Measurements from ENCODE around the gene RBM5. TPM values are rescaled to one million over a fixed set of nuclear protein-coding genes. Genes with fewer than 3 reads are reported as not detected.

The RBM5 gene
- total RNA-seq, 2 experiments from 2014 or later, result 124 to 129 TPM

DNA sequence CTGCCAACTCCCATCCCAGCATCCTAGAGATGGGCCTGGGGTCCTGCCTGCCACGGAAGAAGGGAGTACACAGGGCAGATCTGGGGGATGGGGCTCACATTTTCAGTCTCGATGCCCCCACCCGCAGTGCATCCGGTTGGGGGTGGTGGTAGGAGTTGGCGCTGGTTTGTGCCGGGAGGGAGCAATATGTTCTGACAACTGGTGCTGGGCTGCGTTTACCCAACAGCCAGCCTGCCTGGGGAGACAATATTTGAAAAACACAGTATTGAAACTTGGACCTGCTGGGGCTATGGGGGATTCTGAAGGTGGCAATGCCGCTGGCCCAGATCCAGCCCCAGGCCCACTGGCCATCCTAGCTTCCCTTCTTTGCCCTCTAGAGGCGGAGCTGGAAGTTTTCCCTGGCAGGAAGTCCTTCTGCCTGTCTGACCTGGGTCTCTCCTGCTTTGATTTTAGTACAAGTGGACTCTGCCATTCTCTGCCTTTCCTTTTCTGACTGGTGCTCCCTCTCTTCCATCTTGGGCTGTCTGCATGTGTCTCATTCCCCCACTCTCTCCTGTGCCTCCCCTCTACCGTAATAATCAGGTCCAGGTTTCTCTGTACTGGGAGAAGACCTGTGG is 69.9 kb downstream of the RBM5 start:
- Mint-ChIP-seq H3K4me1 (ENCODE audit: low read depth) (peaks cover 6% of the 10 kb centered on the region), H3K27ac (no peak overlapping the region), H3K9me3 (no peaks in the 10 kb centered on the region), H3K27me3 (ENCODE audit: low read depth) (peaks cover 23% of the 10 kb centered on the region), H3K36me3 (ENCODE audit: low read depth) (no peaks in the 10 kb centered on the region), H3K4me3 (no peak overlapping the region)
- DNase-seq, result no peak
- CTCF ChIA-PET, result interaction anchor here (1.2 kb wide), 1 partner anchor 32 kb away, joined by 3 read pairs; the partner anchor contains the start of gene GNAT1
- intact Hi-C loops (cut with micrococcal nuclease), result no loop called here

DNA sequence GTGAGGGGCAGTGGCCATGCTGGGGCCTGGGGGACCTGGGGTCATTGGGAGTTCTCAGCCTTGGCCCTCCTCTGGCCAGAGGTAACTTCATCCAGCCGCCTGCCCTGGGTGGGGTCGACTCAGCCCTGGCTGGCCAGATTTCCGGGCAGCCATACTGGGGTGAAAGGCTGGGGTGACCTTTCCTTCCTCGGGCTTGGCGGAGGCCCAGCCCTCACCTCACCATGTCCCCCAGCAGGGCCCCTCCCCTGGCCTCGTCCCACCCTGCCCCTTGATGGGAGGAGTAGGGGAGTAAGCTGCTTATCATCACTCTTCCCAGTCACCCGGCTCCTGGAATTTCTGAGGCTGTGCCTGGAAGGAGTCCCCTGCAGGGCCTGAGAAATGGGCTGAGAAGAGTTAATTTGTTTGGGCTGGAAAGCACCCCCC is 71.9 kb downstream of the RBM5 start:
- Mint-ChIP-seq H3K27me3 (ENCODE audit: low read depth) (peaks cover 16% of the 10 kb centered on the region), H3K36me3 (ENCODE audit: low read depth) (no peaks in the 10 kb centered on the region), H3K27ac (no peak overlapping the region), H3K4me1 (ENCODE audit: low read depth) (peaks cover 4% of the 10 kb centered on the region), H3K4me3 (no peak overlapping the region), H3K9me3 (no peaks in the 10 kb centered on the region)
- DNase-seq, result no peak
- CTCF ChIA-PET, result interaction anchor here (1.6 kb wide), 1 partner anchor 86 kb away, joined by 3 read pairs; no protein-coding TSS in a partner anchor
- intact Hi-C loops (cut with micrococcal nuclease), result no loop called here

DNA sequence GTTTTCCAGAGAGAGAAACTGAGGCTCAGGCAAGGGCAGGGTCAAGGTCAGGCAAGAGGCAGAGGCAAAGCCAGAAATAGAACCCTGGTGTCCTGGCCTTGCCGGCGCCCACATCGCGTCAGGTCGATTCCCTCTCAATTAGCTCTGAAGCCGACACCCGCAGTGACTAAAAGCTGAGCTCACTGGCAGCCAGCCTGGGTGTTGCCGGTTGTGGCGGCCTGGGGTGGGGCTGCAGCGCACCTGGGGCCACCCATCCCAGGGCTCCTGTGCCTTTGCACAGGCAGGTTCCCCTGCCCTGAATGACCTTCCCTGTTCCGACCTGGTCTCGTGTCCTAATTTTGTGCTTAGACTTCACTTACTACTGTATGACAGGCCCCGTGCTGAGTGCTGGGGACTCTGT is 72.6 kb downstream of the RBM5 start:
- no peak for DNase-seq
- Mint-ChIP-seq H3K4me1 (ENCODE audit: low read depth) (no peaks in the 10 kb centered on the region), H3K9me3 (no peaks in the 10 kb centered on the region), H3K27me3 (ENCODE audit: low read depth) (peaks cover 9% of the 10 kb centered on the region), H3K27ac (no peak overlapping the region), H3K4me3 (no peak overlapping the region), H3K36me3 (ENCODE audit: low read depth) (no peaks in the 10 kb centered on the region)
- CTCF ChIA-PET, result interaction anchor here (1.6 kb wide), 1 partner anchor 85 kb away, joined by 3 read pairs; no protein-coding TSS in a partner anchor
- intact Hi-C loops (cut with micrococcal nuclease), result no loop called here

DNA sequence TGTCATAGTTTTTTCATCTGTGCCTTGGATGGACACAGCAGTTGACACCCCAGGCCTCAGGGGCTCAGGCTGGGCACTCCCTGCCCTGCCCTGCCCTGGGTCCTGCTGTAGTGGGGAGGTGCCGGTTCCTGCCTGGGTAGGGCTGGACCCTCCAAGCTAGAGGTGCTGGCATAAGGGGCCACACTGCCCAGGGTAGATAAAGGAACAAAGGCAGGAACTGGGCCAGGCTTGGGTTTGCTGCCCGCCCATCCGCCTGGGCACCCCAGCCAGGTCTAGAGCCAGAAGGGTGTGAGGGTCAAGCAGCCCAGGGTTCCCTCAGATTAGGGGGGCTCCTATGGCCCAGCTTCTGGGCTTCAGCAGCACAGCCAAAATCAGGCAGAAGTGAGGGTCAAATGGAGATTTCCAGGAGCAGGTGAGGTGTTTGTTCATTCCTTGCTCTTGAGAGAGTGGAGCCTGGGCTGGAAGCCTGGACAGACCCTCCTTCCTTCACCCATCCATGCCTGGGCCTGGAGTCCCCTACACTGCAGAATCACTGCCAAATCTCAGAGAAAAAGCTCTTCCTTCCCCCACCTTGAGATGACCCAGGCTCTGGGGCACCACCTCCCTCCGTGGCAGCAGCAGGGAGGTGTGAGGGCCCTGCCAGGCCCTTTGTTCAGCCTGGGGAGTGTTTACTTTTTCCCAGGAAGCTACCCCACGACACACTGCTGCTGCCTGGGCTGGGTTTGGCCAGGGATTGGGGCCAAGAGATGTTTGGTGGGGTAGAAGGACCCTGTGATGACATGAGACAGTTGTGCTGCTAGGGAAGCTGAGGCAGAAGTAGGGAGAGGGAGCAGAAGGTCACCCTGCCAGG is 73.5 kb downstream of the RBM5 start:
- intact Hi-C loops (cut with micrococcal nuclease), result no loop called here
- Mint-ChIP-seq H3K4me3 (no peak overlapping the region), H3K27ac (no peak overlapping the region), H3K4me1 (ENCODE audit: low read depth) (no peaks in the 10 kb centered on the region), H3K9me3 (no peaks in the 10 kb centered on the region), H3K36me3 (ENCODE audit: low read depth) (no peaks in the 10 kb centered on the region), H3K27me3 (ENCODE audit: low read depth) (peaks cover 4% of the 10 kb centered on the region)
- no peak for DNase-seq
- CTCF ChIA-PET, result no interaction called here

DNA sequence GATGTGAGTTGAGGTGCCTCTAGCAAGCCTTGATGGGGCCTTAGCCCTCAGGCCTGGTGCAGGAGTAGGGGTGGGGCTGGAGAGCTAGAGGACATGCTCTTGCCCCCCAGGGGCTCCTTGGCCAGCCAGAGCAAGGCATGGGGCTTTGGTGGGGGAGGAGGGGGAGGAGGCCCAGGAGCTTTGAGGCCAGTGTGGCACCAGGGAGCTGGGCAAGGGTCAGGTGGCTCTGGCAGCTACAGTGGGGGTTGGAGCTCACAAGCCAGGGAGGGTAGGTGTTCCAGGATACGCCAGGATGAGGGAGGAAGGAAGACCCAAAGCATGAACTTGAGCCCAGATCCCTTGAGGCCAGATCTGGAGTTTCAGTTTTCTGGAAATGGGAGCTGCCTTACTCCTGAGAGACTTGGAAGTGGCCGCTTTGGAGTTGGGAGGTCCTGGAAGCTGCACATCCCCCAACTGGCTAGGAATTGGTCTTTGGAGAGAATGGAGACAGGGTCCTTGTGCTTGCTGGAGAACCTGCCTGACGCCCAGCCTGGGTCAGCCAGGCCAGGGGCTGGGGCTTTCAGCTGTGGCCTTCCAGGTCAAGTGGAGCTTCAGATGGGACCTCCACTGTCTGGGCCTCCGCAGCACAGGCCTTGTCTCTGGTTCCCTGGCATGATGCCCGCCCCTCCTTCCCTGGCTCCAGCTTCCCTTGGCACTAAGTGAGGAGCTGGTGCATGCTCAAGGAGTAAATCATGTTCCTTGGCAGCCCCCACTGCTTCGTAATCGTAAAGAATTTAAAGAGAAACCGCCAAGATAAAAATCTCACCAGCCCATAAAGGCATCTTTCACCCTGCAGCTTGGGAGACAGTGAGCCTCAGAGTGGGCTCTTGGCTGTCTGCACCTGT is 75.1 kb downstream of the RBM5 start:
- no peaks in the 10 kb centered on the region for H3K27me3 Mint-ChIP-seq (ENCODE audit: low read depth)

GRCh38 chr3:50164481-50164880 is 75.8 kb downstream of the RBM5 start:
- intact Hi-C loops (cut with micrococcal nuclease), result no loop called here
- no peak for DNase-seq
- CTCF ChIA-PET, result interaction anchor here (0.8 kb wide), 1 partner anchor 26 kb away, joined by 3 read pairs; no protein-coding TSS in a partner anchor
- Mint-ChIP-seq H3K4me3 (no peak overlapping the region), H3K9me3 (no peaks in the 10 kb centered on the region), H3K27ac (no peak overlapping the region), H3K4me1 (ENCODE audit: low read depth) (no peaks in the 10 kb centered on the region), H3K27me3 (ENCODE audit: low read depth) (no peaks in the 10 kb centered on the region), H3K36me3 (ENCODE audit: low read depth) (no peaks in the 10 kb centered on the region)

More for the DNA sequence above, 75.1 kb downstream of the RBM5 start:
- intact Hi-C loops (cut with micrococcal nuclease), result no loop called here
- H3K36me3 Mint-ChIP-seq (ENCODE audit: low read depth), result no peaks in the 10 kb centered on the region
- no peak overlapping the region for H3K4me3 Mint-ChIP-seq
- no peaks in the 10 kb centered on the region for H3K9me3 Mint-ChIP-seq
- DNase-seq, result no peak
- H3K27ac Mint-ChIP-seq, result no peak overlapping the region
- H3K4me1 Mint-ChIP-seq (ENCODE audit: low read depth), result no peaks in the 10 kb centered on the region
- CTCF ChIA-PET, result interaction anchor here (0.8 kb wide), 1 partner anchor 27 kb away, joined by 3 read pairs; no protein-coding TSS in a partner anchor

DNA sequence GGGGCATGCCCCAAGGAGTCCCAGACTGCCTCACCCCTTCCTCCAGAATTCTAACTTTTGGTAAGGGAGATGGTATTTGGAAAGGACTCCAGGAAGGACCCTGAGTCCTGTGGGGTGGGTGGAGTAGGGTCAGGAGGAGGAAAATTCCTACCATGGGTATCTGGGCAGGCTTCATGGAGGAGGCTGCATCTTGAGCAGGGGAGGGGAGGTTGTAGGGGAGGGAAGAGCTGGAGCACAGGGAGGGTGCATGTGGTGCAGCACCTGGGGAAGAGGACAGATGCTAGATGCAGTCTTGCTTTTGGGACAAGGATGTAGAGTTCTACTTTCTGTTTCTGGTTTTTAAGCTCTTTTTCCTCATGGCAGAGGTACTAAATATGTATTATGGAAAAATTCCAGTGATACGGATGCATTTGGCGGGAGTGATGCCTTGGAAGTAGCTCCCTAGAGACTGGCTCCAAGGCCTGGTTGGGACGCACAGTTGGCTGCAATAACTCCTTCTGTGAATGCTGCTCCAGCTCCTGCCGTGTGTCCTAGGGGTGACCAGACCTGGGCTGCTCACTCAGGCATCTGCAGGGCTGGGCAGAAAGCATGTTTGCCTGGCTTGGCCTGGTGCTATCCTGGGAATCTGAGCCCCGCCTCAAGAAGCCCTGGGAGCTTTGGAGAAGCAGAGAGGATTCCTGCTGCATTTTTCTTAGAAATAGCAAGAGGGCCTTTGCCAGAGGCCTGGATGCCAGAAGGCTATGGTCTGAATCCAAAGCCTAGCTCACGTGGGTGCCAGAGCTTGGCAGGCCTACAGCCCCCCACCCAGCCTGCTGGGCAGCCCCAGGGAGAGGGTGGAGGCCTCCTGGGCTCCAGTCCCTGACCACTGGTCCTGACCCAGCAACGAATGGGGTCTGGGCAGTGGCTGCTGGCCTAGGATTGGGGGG is 76.5 kb downstream of the RBM5 start:
- CTCF ChIA-PET, result interaction anchor here (0.8 kb wide), 1 partner anchor 25 kb away, joined by 3 read pairs; no protein-coding TSS in a partner anchor
- H3K9me3 Mint-ChIP-seq, result no peaks in the 10 kb centered on the region
- no peaks in the 10 kb centered on the region for H3K36me3 Mint-ChIP-seq (ENCODE audit: low read depth)
- no peak overlapping the region for H3K4me3 Mint-ChIP-seq
- no peak for DNase-seq
- H3K27ac Mint-ChIP-seq, result no peak overlapping the region
- no peaks in the 10 kb centered on the region for H3K27me3 Mint-ChIP-seq (ENCODE audit: low read depth)
- no peaks in the 10 kb centered on the region for H3K4me1 Mint-ChIP-seq (ENCODE audit: low read depth)
- intact Hi-C loops (cut with micrococcal nuclease), result no loop called here

DNA sequence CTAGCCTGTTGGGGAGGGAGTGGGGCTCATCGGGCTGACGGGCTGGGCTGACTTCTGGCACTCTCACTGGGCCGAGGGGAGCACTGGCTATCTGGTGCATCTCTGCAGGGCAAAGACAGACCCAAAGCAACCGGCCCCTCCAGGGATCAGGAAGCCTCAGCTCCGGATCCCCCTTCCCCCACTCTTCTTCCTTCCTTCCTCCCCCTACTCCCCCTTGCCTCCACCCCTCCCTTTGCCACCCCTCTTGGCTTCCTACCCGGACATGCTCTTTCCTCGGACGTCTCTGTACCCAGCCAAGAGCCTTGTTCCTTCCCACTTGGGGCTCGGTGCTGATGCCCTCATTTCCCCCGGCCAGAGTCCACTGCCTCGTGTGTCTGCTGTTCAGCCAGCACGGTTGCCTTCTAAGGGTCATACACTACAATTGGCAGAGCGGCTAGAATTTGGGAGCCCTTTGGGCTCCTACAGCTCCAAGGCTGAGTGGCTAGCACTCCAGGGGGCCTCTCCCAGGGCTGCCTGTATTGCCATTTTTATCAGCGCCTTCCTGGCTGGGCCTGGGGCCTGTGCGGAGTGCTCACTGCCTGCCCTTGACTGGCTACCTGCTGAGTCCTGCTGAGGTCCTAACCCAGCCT is 77.3 kb downstream of the RBM5 start:
- Mint-ChIP-seq H3K27ac (no peak overlapping the region), H3K4me1 (ENCODE audit: low read depth) (no peaks in the 10 kb centered on the region), H3K27me3 (ENCODE audit: low read depth) (no peaks in the 10 kb centered on the region), H3K4me3 (no peak overlapping the region), H3K9me3 (no peaks in the 10 kb centered on the region), H3K36me3 (ENCODE audit: low read depth) (no peaks in the 10 kb centered on the region)
- intact Hi-C loops (cut with micrococcal nuclease), result no loop called here
- no peak for DNase-seq
- CTCF ChIA-PET, result no interaction called here

- Mint-ChIP-seq H3K4me1 (ENCODE audit: low read depth) (no peaks in the 10 kb centered on the region), H3K9me3 (no peaks in the 10 kb centered on the region), H3K36me3 (ENCODE audit: low read depth) (no peaks in the 10 kb centered on the region), H3K27ac (no peak overlapping the region), H3K27me3 (ENCODE audit: low read depth) (no peaks in the 10 kb centered on the region), H3K4me3 (no peak overlapping the region)
- CTCF ChIA-PET, result no interaction called here
- DNase-seq, result no peak
- intact Hi-C loops (cut with micrococcal nuclease), result no loop called here
Observed at GRCh38 chr3:50166620-50167019, 77.9 kb downstream of the RBM5 start.

- Mint-ChIP-seq H3K4me1 (ENCODE audit: low read depth) (no peaks in the 10 kb centered on the region), H3K4me3 (no peak overlapping the region), H3K9me3 (no peaks in the 10 kb centered on the region), H3K27ac (no peak overlapping the region), H3K36me3 (ENCODE audit: low read depth) (no peaks in the 10 kb centered on the region), H3K27me3 (ENCODE audit: low read depth) (no peaks in the 10 kb centered on the region)
- intact Hi-C loops (cut with micrococcal nuclease), result no loop called here
- no peak for DNase-seq
- CTCF ChIA-PET, result no interaction called here
Observed at GRCh38 chr3:50167069-50167840, 78.5 kb downstream of the RBM5 start.

GRCh38 chr3:50167841-50168209 is 79.1 kb downstream of the RBM5 start:
- Mint-ChIP-seq H3K9me3 (no peaks in the 10 kb centered on the region), H3K27me3 (ENCODE audit: low read depth) (no peaks in the 10 kb centered on the region), H3K4me3 (no peak overlapping the region), H3K4me1 (ENCODE audit: low read depth) (no peaks in the 10 kb centered on the region), H3K27ac (no peak overlapping the region), H3K36me3 (ENCODE audit: low read depth) (no peaks in the 10 kb centered on the region)
- CTCF ChIA-PET, result no interaction called here
- intact Hi-C loops (cut with micrococcal nuclease), result no loop called here
- DNase-seq, result no peak
